Hematopoietic multipotent progenitor cell treated with erythropoietin and hydrocortisone succinate and interleukin-3 and kit ligand, for 4 days (in vitro differentiated cells): Measurements from ENCODE around the gene ADAMTS12.
A peak's percentile ranks its signal among the peaks of the same experiment; 100 is the strongest.

Experiments used
- DNase-seq: peaks from one replicate; pipeline ENCODE4 v3.0.0-alpha.2; 2015

Gene ADAMTS12

GRCh38 chr5:33509036-33509435 is 382.8 kb downstream of the ADAMTS12 start:
- no peak for DNase-seq

- no peak for DNase-seq
Measured at GRCh38 chr5:33507426-33507825, 384.4 kb downstream of the ADAMTS12 start.

GRCh38 chr5:33504570-33504969 is 387.2 kb downstream of the ADAMTS12 start:
- DNase-seq, result no peak

- no peak for DNase-seq
Measured at GRCh38 chr5:33501899-33502298, 389.9 kb downstream of the ADAMTS12 start.

- no peak for DNase-seq
Measured at GRCh38 chr5:33501260-33501659, 390.5 kb downstream of the ADAMTS12 start.

- no peak for DNase-seq
Measured at GRCh38 chr5:33494466-33494865, 397.3 kb downstream of the ADAMTS12 start.

- no peak for DNase-seq
Measured at GRCh38 chr5:33491941-33492340, 399.8 kb downstream of the ADAMTS12 start.

- no peak for DNase-seq
Measured at GRCh38 chr5:33490071-33490665, 401.6 kb downstream of the ADAMTS12 start.

- no peak for DNase-seq
Measured at GRCh38 chr5:33489481-33490067, 402.2 kb downstream of the ADAMTS12 start.

GRCh38 chr5:33488558-33489355 is 403.0 kb downstream of the ADAMTS12 start:
- no peak for DNase-seq

GRCh38 chr5:33487236-33487635 is 404.6 kb downstream of the ADAMTS12 start:
- DNase-seq, result no peak

- DNase-seq, result no peak
Measured at GRCh38 chr5:33482335-33482734, 409.5 kb downstream of the ADAMTS12 start.

GRCh38 chr5:33480876-33481275 is 410.9 kb downstream of the ADAMTS12 start:
- no peak for DNase-seq

GRCh38 chr5:33479311-33479710 is 412.5 kb downstream of the ADAMTS12 start:
- DNase-seq, result no peak

- no peak for DNase-seq
Measured at GRCh38 chr5:33477816-33478215, 414.0 kb downstream of the ADAMTS12 start.

GRCh38 chr5:33476992-33477391 is 414.8 kb downstream of the ADAMTS12 start:
- no peak for DNase-seq

GRCh38 chr5:33475706-33476105 is 416.1 kb downstream of the ADAMTS12 start:
- DNase-seq, result peak; percentile 22

GRCh38 chr5:33474931-33475499 is 416.8 kb downstream of the ADAMTS12 start:
- DNase-seq, result peak; percentile 61

- peak; percentile 17 for DNase-seq
Measured at GRCh38 chr5:33474004-33474403, 417.8 kb downstream of the ADAMTS12 start.
